Mesenchymal stem cell (in vitro differentiated cells and primary cell): ENCODE results near the gene USP22.

Experiments
- DNase-seq: peaks from one replicate; pipeline ENCODE4 v3.0.0-alpha.2; 2013
- H2AFZ ChIP-seq: one replicate; pipeline ENCODE4 v1.6.1; 2013; ENCODE audit warnings: low read depth, mild to moderate bottlenecking, control low read depth, inconsistent platforms, low read length, moderate library complexity
- H2AK5ac ChIP-seq: 2 replicates; pipeline ENCODE4 v1.6.1; 2013; ENCODE audit warnings: low read length, moderate library complexity, mild to moderate bottlenecking, inconsistent platforms; ENCODE audit not compliant: severe bottlenecking
- H2BK120ac ChIP-seq: one replicate; pipeline ENCODE4 v1.6.1; 2013; ENCODE audit warnings: low read depth, mild to moderate bottlenecking, inconsistent platforms, low read length, moderate library complexity
- H2BK12ac ChIP-seq, 2 experiments: one replicate each; pipeline ENCODE4 v1.6.1; 2013; ENCODE audit warnings: inconsistent platforms in 2 of 2, low read length in 2 of 2, mild to moderate bottlenecking in 2 of 2, moderate library complexity in 2 of 2, control low read depth in 1 of 2
- H2BK15ac ChIP-seq: one replicate; pipeline ENCODE4 v1.6.1; 2013; ENCODE audit warnings: mild to moderate bottlenecking, low read depth, inconsistent platforms; ENCODE audit not compliant: poor library complexity, severe bottlenecking
- H2BK5ac ChIP-seq: 2 replicates; pipeline ENCODE4 v1.6.1; 2013; ENCODE audit warnings: low read depth, mild to moderate bottlenecking, low read length, control low read depth, inconsistent platforms; ENCODE audit not compliant: poor library complexity, severe bottlenecking
- H3K14ac ChIP-seq, 2 experiments: one replicate each; pipeline ENCODE4 v1.6.1; 2013; ENCODE audit warnings: inconsistent platforms in 2 of 2, low read length in 2 of 2, control low read depth in 1 of 2, mild to moderate bottlenecking in 1 of 2, moderate library complexity in 1 of 2
- H3K18ac ChIP-seq, 2 experiments: one replicate each; pipeline ENCODE4 v1.6.1; 2013; ENCODE audit warnings: inconsistent platforms in 2 of 2, low read length in 2 of 2, control low read depth in 1 of 2, low read depth in 1 of 2, mild to moderate bottlenecking in 1 of 2
- H3K23ac ChIP-seq, 2 experiments: one replicate each; pipeline ENCODE4 v1.6.1; 2013; ENCODE audit warnings: inconsistent platforms in 2 of 2, low read length in 2 of 2, mild to moderate bottlenecking in 2 of 2, moderate library complexity in 2 of 2, control low read depth in 1 of 2
- H3K27ac ChIP-seq: 2 replicates; pipeline ENCODE4 v1.5.1; 2013; ENCODE audit warnings: mild to moderate bottlenecking, moderate library complexity, low read length, control low read depth, inconsistent platforms; ENCODE audit not compliant: poor library complexity, severe bottlenecking
- H3K27me3 ChIP-seq, 2 experiments: 2 replicates each; pipeline versions ENCODE4 v1.6.1 to v1.7.0; 2013; ENCODE audit warnings: low read length in 2 of 2, mild to moderate bottlenecking in 2 of 2, moderate library complexity in 2 of 2, control low read depth in 1 of 2, inconsistent platforms in 1 of 2; ENCODE audit not compliant: control insufficient read depth in 1 of 2, insufficient read depth in 1 of 2
- H3K36me3 ChIP-seq, 2 experiments: 2 replicates each; pipeline versions ENCODE4 v1.6.1 to v1.7.0; 2013; ENCODE audit warnings: low read length in 2 of 2, control low read depth in 1 of 2, inconsistent platforms in 1 of 2, low read depth in 1 of 2, mild to moderate bottlenecking in 1 of 2; ENCODE audit not compliant: insufficient read depth in 2 of 2, control insufficient read depth in 1 of 2
- H3K4ac ChIP-seq, 2 experiments: one replicate each; pipeline ENCODE4 v1.6.1; 2013; ENCODE audit warnings: inconsistent platforms in 2 of 2, low read length in 2 of 2, mild to moderate bottlenecking in 2 of 2, moderate library complexity in 2 of 2, control low read depth in 1 of 2, low read depth in 1 of 2
- H3K4me1 ChIP-seq: 2 replicates; pipeline ENCODE4 v1.6.1; 2013; ENCODE audit warnings: low read depth, low read length, control low read depth; ENCODE audit not compliant: control insufficient read depth, insufficient read depth
- H3K4me2 ChIP-seq: 2 replicates; pipeline ENCODE4 v1.6.1; 2013; ENCODE audit warnings: low read length, mild to moderate bottlenecking, inconsistent platforms; ENCODE audit not compliant: poor library complexity, severe bottlenecking
- H3K4me3 ChIP-seq, 2 experiments: 2 replicates each; pipeline versions ENCODE4 v1.5.1 to v1.7.0; 2013; ENCODE audit warnings: low read length in 2 of 2, mild to moderate bottlenecking in 2 of 2, control low read depth in 1 of 2, low read depth in 1 of 2; ENCODE audit not compliant: insufficient read depth in 1 of 2
- H3K79me1 ChIP-seq: replicated peaks from 2 replicates; pipeline ENCODE4 v1.6.1; 2013; ENCODE audit warnings: mild to moderate bottlenecking, control low read depth, low read length, inconsistent platforms; ENCODE audit not compliant: poor library complexity, severe bottlenecking
- H3K9ac ChIP-seq: 2 replicates; pipeline ENCODE4 v1.7.0; 2013; ENCODE audit warnings: mild to moderate bottlenecking, low read length, moderate library complexity
- H3K9me3 ChIP-seq: 2 replicates; pipeline ENCODE4 v1.7.0; 2013; ENCODE audit warnings: mild to moderate bottlenecking, low read length; ENCODE audit not compliant: control insufficient read depth
- H4K8ac ChIP-seq: one replicate; pipeline ENCODE4 v1.6.1; 2013; ENCODE audit warnings: inconsistent platforms, mild to moderate bottlenecking, low read length, moderate library complexity
- H4K91ac ChIP-seq: one replicate; pipeline ENCODE4 v1.6.1; 2013; ENCODE audit warnings: mild to moderate bottlenecking, low read length, inconsistent platforms
- WGBS: methylation state at CpG from one replicate; pipeline ENCODE4 v1.1.7; 2013; ENCODE audit warnings: mixed read lengths; 5-methylcytosine and 5-hydroxymethylcytosine counted together

Gene USP22

DNA sequence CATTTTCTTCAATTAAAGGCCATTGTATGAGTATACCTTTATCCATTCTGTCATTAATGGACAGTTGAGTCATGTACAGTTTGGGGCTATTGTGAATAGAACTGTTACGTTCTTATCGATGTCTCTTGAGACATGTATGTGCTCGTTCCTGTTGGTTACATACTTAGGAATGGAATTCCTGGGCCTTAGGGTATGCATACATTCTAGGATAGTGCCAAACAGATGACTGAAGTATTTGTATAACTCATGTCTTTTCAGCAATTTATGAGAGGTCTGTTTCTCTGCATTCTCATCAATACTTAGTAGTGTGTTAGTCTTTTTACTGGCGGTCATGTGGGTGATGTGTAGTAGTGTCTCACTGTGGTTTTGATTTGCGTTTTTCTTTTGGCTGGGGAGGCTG is 81.2 kb downstream of the USP22 start:
- DNase-seq, result peak; percentile 37
- Histone ChIP-seq H3K9ac (no peak overlapping the region), H4K91ac (no peak overlapping the region), H3K27ac (no peak overlapping the region), H2BK5ac (no peak overlapping the region), H3K4ac (no peak overlapping the region), H3K14ac (no peak overlapping the region), H3K9me3 (no peaks in the 10 kb centered on the region), H2AFZ (no peak overlapping the region), H3K4me1 (peaks cover 3% of the 10 kb centered on the region), H3K36me3 (peaks cover 0 to 24% of the 10 kb centered on the region in 2 experiments), H3K23ac (no peak overlapping the region), H3K4me3 (no peak overlapping the region), H3K79me1 (peaks cover 10% of the 10 kb centered on the region), H2BK15ac (no peak overlapping the region), H2AK5ac (no peak overlapping the region), H3K27me3 (no peaks in the 10 kb centered on the region), H2BK120ac (no peak overlapping the region), H2BK12ac (no peak overlapping the region), H3K4me2 (no peak overlapping the region), H4K8ac (no peak overlapping the region), H3K18ac (no peak overlapping the region)
- WGBS, result 15% methylated on average over 5 of the region's 5 CpGs

DNA sequence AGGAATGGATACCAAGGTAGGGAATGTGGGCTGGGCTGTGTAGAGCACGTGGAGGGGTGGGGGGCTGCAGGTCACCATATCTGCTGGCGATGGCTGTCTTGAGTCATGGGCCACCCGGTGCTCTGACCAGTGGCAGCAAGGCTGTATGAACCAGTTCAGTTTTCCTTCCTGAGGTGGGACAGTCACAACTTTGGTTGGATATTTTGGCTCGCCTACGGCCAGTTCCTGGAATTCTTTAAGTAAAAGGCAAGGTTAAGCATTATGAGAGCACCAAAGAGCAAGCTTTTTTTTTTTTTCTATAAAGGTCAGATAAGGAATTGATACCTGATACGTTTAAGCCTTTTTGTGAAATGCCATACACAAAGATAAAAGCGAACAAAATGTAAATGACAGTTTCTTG is 81.9 kb downstream of the USP22 start:
- Histone ChIP-seq H3K18ac (no peak overlapping the region), H3K4me1 (peaks cover 2% of the 10 kb centered on the region), H2BK120ac (no peak overlapping the region), H2AK5ac (no peak overlapping the region), H3K14ac (no peak overlapping the region), H4K8ac (no peak overlapping the region), H3K36me3 (peaks cover 0 to 19% of the 10 kb centered on the region in 2 experiments), H3K4me3 (no peak overlapping the region), H3K79me1 (peaks cover 11% of the 10 kb centered on the region), H3K9me3 (no peaks in the 10 kb centered on the region), H3K27ac (no peak overlapping the region), H3K4ac (no peak overlapping the region), H2BK15ac (no peak overlapping the region), H3K9ac (no peak overlapping the region), H2BK12ac (no peak overlapping the region), H3K27me3 (no peaks in the 10 kb centered on the region), H4K91ac (no peak overlapping the region), H2BK5ac (no peak overlapping the region), H2AFZ (no peak overlapping the region), H3K23ac (no peak overlapping the region), H3K4me2 (no peak overlapping the region)
- WGBS, result 98% methylated on average over 6 of the region's 7 CpGs
- DNase-seq, result no peak

DNA sequence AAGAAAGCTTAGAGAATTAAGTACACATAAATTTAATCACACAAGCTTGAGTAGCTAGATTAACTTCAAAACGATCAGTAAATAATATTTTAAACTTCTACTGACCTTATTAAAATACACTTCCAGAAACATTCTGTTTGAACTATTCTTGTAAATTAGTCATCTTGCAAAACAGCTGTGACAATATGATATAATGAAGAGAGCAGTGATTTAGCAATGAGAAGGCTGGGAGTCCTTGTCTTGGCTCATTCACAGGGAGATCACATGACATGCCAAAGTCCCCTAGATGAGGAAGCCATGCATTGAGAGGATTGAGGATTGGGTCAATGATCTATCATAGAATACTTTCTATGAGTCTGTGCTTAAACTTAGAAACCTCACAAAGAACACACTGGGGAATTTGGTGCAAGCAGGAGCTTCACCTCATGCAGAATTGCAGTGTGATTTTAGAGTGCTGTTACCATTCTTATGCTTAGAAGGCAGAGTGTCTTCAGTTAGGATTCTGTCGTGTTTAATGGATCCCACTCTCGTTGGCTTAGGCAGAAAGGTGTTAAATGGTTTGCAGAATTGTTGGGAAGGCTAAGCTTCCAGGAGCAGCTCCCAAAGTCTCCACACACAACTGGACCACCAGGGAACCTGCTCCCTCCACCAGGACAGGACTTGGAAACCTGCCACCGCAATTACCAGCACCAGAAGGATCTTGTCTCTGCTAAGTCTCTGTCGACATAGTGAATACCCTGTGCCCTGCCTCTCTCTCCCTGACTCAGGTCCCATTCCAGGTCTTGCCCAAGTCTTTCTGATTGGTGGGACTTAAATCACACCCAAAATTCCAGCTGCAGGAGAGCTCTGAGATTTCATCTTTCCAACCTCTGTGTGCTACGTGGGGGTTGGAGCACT is 87.1 kb downstream of the USP22 start:
- no peak overlapping the region for H4K8ac ChIP-seq
- H2AK5ac ChIP-seq, result peak overlapping the region; percentile 37
- H3K79me1 ChIP-seq, result peaks cover 12% of the 10 kb centered on the region
- H3K4me3 ChIP-seq, result no peak overlapping the region
- H2AFZ ChIP-seq, result no peak overlapping the region
- peak overlapping the region in 1 of 2 experiments; percentile 42 for H3K18ac ChIP-seq
- no peak overlapping the region for H2BK12ac ChIP-seq
- H3K36me3 ChIP-seq, result peaks cover 0 to 22% of the 10 kb centered on the region in 2 experiments
- H3K9ac ChIP-seq, result peak overlapping the region; percentile 59
- H3K4ac ChIP-seq, result no peak overlapping the region
- H2BK15ac ChIP-seq, result no peak overlapping the region
- no peaks in the 10 kb centered on the region for H3K27me3 ChIP-seq
- peak; percentile 66 for DNase-seq
- H3K4me1 ChIP-seq, result peaks cover 5% of the 10 kb centered on the region
- no peak overlapping the region for H3K4me2 ChIP-seq
- H4K91ac ChIP-seq, result no peak overlapping the region
- no peak overlapping the region for H3K27ac ChIP-seq
- H3K23ac ChIP-seq, result no peak overlapping the region
- no peak overlapping the region for H2BK120ac ChIP-seq
- no peak overlapping the region for H2BK5ac ChIP-seq
- H3K14ac ChIP-seq, result peak overlapping the region in 1 of 2 experiments; percentile 46
- 90% methylated on average over 4 of the region's 6 CpGs for WGBS
- no peaks in the 10 kb centered on the region for H3K9me3 ChIP-seq

DNA sequence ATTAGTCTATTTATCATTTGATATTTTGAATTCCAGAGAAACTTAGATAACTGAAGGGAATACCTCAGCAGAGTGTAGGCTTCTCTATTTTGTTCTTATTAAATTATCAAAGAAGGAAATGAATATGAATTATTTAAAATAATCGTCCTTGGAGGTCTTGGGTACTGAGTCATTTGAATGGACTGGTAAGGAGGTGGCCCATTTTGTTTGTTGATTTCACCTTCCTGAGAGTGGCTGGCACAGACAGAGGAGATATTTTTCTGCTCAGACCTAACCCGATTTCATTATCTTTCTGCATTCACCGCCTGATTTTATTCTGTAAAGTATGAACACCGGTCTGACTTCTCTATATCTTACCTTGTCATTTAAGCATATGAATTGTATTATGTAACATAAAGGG is 88.0 kb downstream of the USP22 start:
- Histone ChIP-seq H3K9me3 (no peaks in the 10 kb centered on the region), H3K27me3 (no peaks in the 10 kb centered on the region), H3K36me3 (peaks cover 0 to 25% of the 10 kb centered on the region in 2 experiments), H2AFZ (no peak overlapping the region), H3K18ac (no peak overlapping the region), H3K4me2 (no peak overlapping the region), H4K91ac (no peak overlapping the region), H2AK5ac (no peak overlapping the region), H2BK15ac (no peak overlapping the region), H3K27ac (no peak overlapping the region), H2BK120ac (no peak overlapping the region), H3K23ac (no peak overlapping the region), H4K8ac (no peak overlapping the region), H2BK12ac (no peak overlapping the region), H3K14ac (no peak overlapping the region), H3K9ac (peak overlapping the region; percentile 59), H3K79me1 (peaks cover 10% of the 10 kb centered on the region), H2BK5ac (no peak overlapping the region), H3K4me3 (no peak overlapping the region), H3K4ac (no peak overlapping the region), H3K4me1 (peaks cover 5% of the 10 kb centered on the region)
- WGBS, result 96% methylated on average over 2 of the region's 4 CpGs
- DNase-seq, result no peak
